Breast epithelium (tissue), 3 donors: ENCODE results near the gene PLD1.

Experiments
- POLR2A ChIP-seq: fragments of 450-650 bp; IDR thresholded peaks from one replicate; pipeline ENCODE4 v1.6.1; 2016; ENCODE audit warnings: antibody characterized with exemption, mild to moderate bottlenecking, moderate library complexity
- POLR2AphosphoS5 ChIP-seq, 3 donors: sonication (generic); formaldehyde crosslinking; IDR thresholded peaks; one replicate each; pipeline ENCODE4 v1.6.1; 2017; ENCODE audit warnings: antibody characterized with exemption in 3 of 3
- TF ChIP-seq, protein P1 (sequence below), 3 donors: fragments of 450-650 bp; IDR thresholded peaks; one replicate each; pipeline ENCODE4 v1.5.1; 2016 to 2017; ENCODE audit warnings: antibody characterized with exemption in 3 of 3, mild to moderate bottlenecking in 3 of 3, moderate library complexity in 3 of 3

DNA sequence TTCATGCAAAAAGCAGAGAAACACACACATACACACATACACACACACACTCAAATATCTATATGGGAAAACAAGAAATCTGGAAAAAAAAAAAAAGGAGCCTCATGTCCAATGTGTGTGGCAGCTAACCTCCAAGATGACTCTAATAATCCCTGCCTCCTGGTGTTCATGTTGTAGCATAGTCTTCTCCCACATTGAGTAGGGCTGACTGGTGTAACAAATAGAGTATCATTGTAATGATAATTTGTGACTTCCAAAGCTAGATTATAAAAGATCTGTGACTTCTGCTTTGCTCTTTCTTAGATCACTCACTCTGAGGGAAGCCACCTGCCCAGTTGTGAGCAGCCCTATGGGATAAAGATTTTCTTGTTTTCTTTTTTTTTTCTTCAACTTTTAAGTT is 219.2 kb downstream of the PLD1 start:
- TF ChIP-seq, protein P1, sequence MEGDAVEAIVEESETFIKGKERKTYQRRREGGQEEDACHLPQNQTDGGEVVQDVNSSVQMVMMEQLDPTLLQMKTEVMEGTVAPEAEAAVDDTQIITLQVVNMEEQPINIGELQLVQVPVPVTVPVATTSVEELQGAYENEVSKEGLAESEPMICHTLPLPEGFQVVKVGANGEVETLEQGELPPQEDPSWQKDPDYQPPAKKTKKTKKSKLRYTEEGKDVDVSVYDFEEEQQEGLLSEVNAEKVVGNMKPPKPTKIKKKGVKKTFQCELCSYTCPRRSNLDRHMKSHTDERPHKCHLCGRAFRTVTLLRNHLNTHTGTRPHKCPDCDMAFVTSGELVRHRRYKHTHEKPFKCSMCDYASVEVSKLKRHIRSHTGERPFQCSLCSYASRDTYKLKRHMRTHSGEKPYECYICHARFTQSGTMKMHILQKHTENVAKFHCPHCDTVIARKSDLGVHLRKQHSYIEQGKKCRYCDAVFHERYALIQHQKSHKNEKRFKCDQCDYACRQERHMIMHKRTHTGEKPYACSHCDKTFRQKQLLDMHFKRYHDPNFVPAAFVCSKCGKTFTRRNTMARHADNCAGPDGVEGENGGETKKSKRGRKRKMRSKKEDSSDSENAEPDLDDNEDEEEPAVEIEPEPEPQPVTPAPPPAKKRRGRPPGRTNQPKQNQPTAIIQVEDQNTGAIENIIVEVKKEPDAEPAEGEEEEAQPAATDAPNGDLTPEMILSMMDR (IDR thresholded peaks at IDR 0.05), result no peak
- no peak for TF ChIP-seq POLR2AphosphoS5 (IDR thresholded peaks at IDR 0.05)
- TF ChIP-seq POLR2A, result no peak
